ENCODE measurements around the gene BABAM2. TPM values are rescaled to one million over a fixed set of nuclear protein-coding genes. Genes with fewer than 3 reads are reported as not detected.
A peak's percentile ranks its signal among the peaks of the same experiment; 100 is the strongest.
"Not testable (repeated sequence)": the region's sequence is repeated elsewhere in the genome, so short reads cannot be mapped to it uniquely, and the experiment has no call there.

The BABAM2 gene
- total RNA-seq, 3 donors from 2014 or later (not counting 1 experiment from before 2014, with no cell fraction given) = 54.6 to 66.1 (median 59.5) TPM

DNA sequence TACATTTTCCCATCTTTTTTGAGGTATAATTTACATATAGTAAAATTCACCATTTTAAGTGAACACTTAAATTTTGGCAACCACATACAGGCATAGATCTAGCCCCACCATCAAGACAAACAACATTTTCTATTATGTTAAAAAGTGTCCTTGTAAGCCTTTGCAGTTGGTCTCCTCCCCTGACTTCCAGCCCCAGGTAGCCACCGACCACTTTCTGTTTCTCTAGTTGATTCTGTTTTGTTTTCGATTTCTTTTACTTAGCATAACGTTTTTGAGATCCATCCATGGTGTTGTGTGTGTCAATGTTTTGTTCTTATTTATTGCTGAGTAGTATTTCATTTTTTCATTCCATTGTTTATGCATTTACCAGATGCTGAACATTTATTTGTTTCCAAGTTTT is 366.7 kb downstream of the BABAM2 start:
- H3K36me3 Mint-ChIP-seq = no peaks in the 10 kb centered on the region
- no peak for TF ChIP-seq CTCF (IDR thresholded peaks at IDR 0.05)
- no peaks in the 10 kb centered on the region for H3K27me3 ChIP-seq (ENCODE audit: control insufficient read depth, insufficient read depth, low read length)
- intact Hi-C loops (cut with micrococcal nuclease) = no loop called here
- 63% methylated on average over 1 of the region's 3 CpGs for WGBS (ENCODE audit: insufficient coverage)
- no peak for DNase-seq
- no peaks in the 10 kb centered on the region for H3K27me3 Mint-ChIP-seq (ENCODE audit: low read depth in 2 of 2)
- H3K4me1 ChIP-seq (ENCODE audit: control insufficient read depth, insufficient read depth, low read length) = peaks cover 5% of the 10 kb centered on the region
- H3K9me3 Mint-ChIP-seq = no peaks in the 10 kb centered on the region
- no peak overlapping the region for H3K4me3 Mint-ChIP-seq
- H3K36me3 ChIP-seq (ENCODE audit: control insufficient read depth, insufficient read depth, low read length) = no peaks in the 10 kb centered on the region
- H3K4me3 ChIP-seq (ENCODE audit: low read length) = no peak overlapping the region
- no peak for ATAC-seq
- H3K27ac Mint-ChIP-seq = no peak overlapping the region
- no peak overlapping the region for H3K27ac ChIP-seq (ENCODE audit: low read length)
- H3K9me3 ChIP-seq (ENCODE audit: control insufficient read depth, insufficient read depth, low read length) = no peaks in the 10 kb centered on the region
- peaks cover 7% of the 10 kb centered on the region in 2 donors for H3K4me1 Mint-ChIP-seq

GRCh38 chr2:28259226-28259625 is 368.7 kb downstream of the BABAM2 start:
- H3K4me3 Mint-ChIP-seq; H3K9me3 Mint-ChIP-seq; H3K4me1 ChIP-seq (ENCODE audit: control insufficient read depth, insufficient read depth, low read length); H3K27me3 ChIP-seq (ENCODE audit: control insufficient read depth, insufficient read depth, low read length); H3K4me1 Mint-ChIP-seq; H3K27me3 Mint-ChIP-seq (ENCODE audit: low read depth in 2 of 2); H3K36me3 ChIP-seq (ENCODE audit: control insufficient read depth, insufficient read depth, low read length); ATAC-seq; H3K4me3 ChIP-seq (ENCODE audit: low read length); DNase-seq; H3K36me3 Mint-ChIP-seq; H3K27ac Mint-ChIP-seq; H3K27ac ChIP-seq (ENCODE audit: low read length); H3K9me3 ChIP-seq (ENCODE audit: control insufficient read depth, insufficient read depth, low read length); intact Hi-C loops (cut with micrococcal nuclease): not testable (repeated sequence)
- 100% methylated on average over 2 of the region's 5 CpGs for WGBS (ENCODE audit: insufficient coverage)

DNA sequence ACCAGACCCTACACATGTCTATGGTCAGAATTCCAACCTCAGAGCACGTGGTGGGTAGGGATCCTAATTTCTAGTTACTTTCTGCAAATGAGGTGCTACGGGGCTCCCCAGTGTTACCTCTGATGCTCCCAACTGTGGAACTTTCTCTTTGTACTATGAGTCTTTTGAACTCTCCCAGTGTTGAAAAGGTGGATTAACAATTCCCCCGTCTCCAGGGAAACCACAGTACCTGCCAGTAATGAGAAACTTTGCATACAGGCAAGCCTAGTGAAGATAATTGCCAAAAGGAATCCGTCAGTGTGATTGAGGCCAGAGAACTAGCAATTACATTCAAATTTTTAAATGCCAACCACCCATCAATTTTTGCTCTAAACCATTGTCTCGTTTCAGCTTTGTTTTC is 373.2 kb downstream of the BABAM2 start:
- no peak for ATAC-seq
- 98% methylated on average over 4 of the region's 5 CpGs for WGBS (ENCODE audit: insufficient coverage)
- Histone ChIP-seq H3K36me3 (ENCODE audit: control insufficient read depth, insufficient read depth, low read length) (no peaks in the 10 kb centered on the region), H3K27me3 (ENCODE audit: control insufficient read depth, insufficient read depth, low read length) (no peaks in the 10 kb centered on the region), H3K9me3 (ENCODE audit: control insufficient read depth, insufficient read depth, low read length) (no peaks in the 10 kb centered on the region), H3K27ac (ENCODE audit: low read length) (no peak overlapping the region), H3K4me3 (ENCODE audit: low read length) (no peak overlapping the region), H3K4me1 (ENCODE audit: control insufficient read depth, insufficient read depth, low read length) (peaks cover 13% of the 10 kb centered on the region)
- no peak for DNase-seq
- TF ChIP-seq CTCF (IDR thresholded peaks at IDR 0.05) = no peak
- H3K36me3 Mint-ChIP-seq = no peaks in the 10 kb centered on the region
- no peak overlapping the region for H3K27ac Mint-ChIP-seq
- no peaks in the 10 kb centered on the region for H3K9me3 Mint-ChIP-seq
- intact Hi-C loops (cut with micrococcal nuclease) = no loop called here
- no peak overlapping the region for H3K4me3 Mint-ChIP-seq
- peaks cover 23% of the 10 kb centered on the region in 2 donors for H3K4me1 Mint-ChIP-seq
- H3K27me3 Mint-ChIP-seq (ENCODE audit: low read depth in 2 of 2) = no peaks in the 10 kb centered on the region

DNA sequence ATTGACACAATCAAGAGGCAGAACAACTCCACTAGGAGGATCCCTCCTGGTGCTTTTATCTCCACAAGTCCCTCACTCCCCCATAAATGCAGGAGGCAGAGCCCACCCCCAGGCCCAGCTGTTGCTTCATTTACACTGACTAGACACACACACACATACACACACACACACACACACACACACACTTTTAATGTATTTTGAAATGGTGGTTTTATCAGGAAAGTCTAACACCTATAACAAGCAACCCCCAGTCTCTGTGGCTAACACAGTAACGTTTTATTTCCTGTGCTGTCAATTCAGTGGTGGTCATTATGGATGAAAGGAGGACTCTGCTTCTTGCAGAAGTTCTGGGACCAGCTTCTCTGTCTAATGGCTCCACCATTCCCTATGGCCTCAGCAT is 376.8 kb downstream of the BABAM2 start:
- H3K27me3 ChIP-seq (ENCODE audit: control insufficient read depth, insufficient read depth, low read length) = no peaks in the 10 kb centered on the region
- DNase-seq (no peak), ATAC-seq (peak; percentile 53 to 89 (median 72))
- H3K9me3 ChIP-seq (ENCODE audit: control insufficient read depth, insufficient read depth, low read length) = no peaks in the 10 kb centered on the region
- Mint-ChIP-seq H3K27me3 (ENCODE audit: low read depth in 2 of 2) (no peaks in the 10 kb centered on the region), H3K36me3 (no peaks in the 10 kb centered on the region), H3K4me1 (peaks cover 38 to 50% of the 10 kb centered on the region in 2 donors), H3K27ac (peak overlapping the region; percentile 14 to 70), H3K9me3 (no peaks in the 10 kb centered on the region), H3K4me3 (peak overlapping the region; percentile 54)
- no CpG with 5 or more reads among the region's 1 CpG for WGBS (ENCODE audit: insufficient coverage)
- intact Hi-C loops (cut with micrococcal nuclease) = no loop called here
- no peak overlapping the region for H3K27ac ChIP-seq (ENCODE audit: low read length)
- peaks cover 13% of the 10 kb centered on the region for H3K4me1 ChIP-seq (ENCODE audit: control insufficient read depth, insufficient read depth, low read length)
- H3K4me3 ChIP-seq (ENCODE audit: low read length) = no peak overlapping the region
- H3K36me3 ChIP-seq (ENCODE audit: control insufficient read depth, insufficient read depth, low read length) = no peaks in the 10 kb centered on the region
- no peak for TF ChIP-seq CTCF (IDR thresholded peaks at IDR 0.05)
